ENCODE data around the gene LIAS.
"Not testable (repeated sequence)": the region's sequence is repeated elsewhere in the genome, so short reads cannot be mapped to it uniquely, and the experiment has no call there.

LIAS gene

DNA sequence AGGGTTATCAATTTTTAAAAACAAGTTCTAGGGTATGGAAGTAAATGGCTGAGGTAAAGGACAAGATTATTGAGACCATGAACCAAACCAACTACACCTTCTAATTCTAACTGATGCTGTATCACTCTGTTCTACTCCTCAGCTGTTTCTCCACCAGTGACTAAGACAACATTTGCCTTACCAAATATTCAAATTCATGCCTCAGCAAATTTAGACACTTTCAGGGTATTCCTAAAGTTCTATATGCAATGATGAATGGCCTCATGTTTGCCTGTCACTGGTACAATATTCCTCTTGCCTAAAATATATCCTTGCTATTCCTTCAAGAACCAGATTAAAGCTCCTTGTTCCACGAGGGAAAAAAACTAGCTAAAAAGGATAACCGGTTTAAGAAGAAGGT is 5.1 kb upstream of the LIAS start:
- DNase-seq: no peak

- no peak for DNase-seq
Observed at GRCh38 chr4:39455486-39455885, 3.4 kb upstream of the LIAS start.

DNA sequence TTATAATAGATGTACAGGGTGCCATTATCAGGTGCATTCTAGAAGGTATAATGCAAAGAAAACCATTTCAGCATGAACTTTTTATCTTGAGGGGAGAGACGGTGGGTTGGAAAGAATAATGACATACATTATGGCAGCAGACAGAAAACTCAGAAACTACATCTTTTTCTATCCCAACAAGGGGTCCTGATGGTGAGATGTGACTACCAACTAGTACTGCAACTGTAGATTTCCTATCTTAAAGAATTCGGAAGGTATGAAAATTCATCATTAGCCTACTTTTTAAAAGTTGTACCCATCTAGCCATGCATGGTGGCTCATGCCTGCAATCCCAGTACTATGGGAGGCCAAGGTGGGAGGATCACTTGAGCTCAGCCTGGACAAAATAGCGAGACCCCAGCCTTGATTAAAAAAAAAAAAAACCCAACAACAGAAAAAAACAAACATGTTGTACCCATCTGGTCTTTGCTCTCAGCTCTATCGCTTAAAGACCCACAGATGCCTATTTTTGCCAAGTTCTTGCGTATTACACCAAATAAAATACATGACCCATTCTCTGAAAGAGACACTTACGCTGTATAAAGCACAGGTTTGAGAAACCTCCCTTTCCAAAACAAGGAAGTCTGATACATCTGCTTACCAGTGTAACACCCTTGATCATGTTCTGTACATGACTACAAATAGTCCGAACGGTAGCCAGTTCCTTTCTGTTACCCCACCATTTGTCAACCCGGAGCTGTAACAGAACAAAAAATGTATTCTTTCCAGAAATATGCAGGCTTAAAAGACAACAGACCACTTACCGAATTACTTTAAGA is 1.7 kb upstream of the LIAS start:
- no peak for DNase-seq

DNA sequence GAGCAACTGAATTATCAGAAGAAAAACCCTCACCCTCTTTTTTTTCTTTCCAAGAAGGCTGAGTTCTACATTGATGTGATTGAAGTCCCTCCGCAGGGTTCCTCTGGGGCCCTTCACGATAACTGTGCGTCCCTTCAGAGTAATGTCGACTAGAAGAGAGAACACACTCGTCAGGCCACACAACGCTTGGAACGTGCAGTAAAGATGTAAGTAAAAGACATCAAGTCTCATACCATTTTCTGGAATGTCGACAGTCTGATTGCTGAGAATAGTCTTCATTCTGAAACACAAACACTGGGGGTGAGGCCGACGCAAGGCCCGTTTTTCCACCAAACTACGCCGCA is 723 bp upstream of the LIAS start:
- not testable (repeated sequence) for DNase-seq

DNA sequence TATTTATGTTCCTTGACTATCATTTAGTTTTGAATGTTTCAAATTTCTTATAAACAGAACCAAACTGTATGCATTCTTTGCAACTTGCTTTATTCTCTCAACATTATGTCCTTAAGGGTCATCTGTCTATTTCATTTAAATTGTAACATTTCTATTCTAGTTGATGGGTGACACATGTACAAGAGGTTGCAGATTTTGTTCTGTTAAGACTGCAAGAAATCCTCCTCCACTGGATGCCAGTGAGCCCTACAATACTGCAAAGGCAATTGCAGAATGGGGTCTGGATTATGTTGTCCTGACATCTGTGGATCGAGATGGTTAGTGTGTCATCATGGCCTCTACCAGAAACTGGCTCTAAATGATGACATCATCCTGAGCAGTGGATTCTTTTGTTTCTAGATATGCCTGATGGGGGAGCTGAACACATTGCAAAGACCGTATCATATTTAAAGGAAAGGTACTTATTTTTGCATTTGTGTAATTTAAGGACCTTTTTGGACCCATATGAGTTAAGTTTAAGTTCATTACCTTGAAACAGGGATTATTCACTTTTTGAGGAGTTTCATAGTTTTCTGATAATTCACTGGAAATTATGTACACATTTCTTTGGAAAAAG is 6.1 kb downstream of the LIAS start:
- DNase-seq: no peak

GRCh38 chr4:39466747-39467146 is 7.9 kb downstream of the LIAS start:
- no peak for DNase-seq

GRCh38 chr4:39467464-39467863 is 8.6 kb downstream of the LIAS start:
- no peak for DNase-seq

- peak; percentile 65 for DNase-seq
Observed at GRCh38 chr4:39469429-39470077, 10.7 kb downstream of the LIAS start.

DNA sequence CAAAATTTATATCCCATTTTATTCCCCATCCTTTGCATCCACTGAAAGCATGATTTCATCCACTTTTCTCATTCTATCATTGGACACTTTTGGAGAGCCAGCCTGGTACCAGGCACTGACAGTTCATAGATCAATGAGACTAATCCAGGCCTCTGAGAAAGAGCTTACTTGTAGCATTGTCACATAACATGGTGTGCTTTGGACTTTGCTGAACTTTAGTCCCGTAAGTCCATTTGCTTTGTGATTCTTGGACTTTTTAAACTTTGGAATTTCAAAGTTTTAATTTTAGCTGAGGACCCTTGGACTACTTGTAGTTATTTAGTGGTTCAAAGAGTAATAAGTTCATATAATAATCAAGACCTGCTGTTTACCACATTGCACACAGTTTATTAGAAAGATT is 11.5 kb downstream of the LIAS start:
- DNase-seq: no peak

DNA sequence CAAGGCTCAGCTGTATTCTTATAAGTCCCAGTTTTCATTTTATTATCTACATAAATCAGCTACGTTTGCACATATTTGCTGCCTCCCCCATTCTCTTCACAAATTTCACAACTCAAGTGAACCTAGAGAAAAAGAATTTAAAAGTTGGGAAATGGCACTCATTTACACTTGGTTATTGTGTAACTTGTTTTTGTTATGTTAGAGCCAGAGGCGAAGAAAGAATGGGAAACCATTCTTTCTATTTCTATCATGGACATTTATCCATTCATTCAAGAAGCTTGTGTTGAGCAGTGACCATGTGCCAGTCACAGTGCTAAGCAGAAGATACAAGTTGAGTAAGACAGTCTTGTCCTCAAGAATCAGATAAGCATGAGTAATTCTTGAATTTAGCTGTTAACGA is 13.5 kb downstream of the LIAS start:
- no peak for DNase-seq

- no peak for DNase-seq
Observed at GRCh38 chr4:39476187-39476895, 17.5 kb downstream of the LIAS start.

DNA sequence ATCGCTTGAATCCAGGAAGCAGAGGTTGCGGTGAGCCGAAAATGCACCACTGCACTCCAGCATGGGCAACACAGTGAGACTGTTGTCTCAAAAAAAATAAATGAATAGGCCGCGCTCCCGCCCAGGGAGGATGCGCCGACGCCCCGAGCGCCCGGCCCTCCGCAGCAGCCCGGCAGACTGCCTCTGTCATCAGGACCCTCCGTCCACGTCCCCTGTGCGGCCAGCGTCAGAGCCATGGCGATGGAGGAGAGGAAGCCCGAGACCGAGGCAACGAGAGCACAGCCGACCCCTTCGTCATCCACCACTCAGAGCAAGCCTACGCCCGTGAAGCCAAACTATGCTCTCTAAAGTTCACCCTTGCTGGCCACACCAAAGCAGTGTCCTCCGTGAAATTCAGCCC is 21.4 kb downstream of the LIAS start:
- DNase-seq: no peak

DNA sequence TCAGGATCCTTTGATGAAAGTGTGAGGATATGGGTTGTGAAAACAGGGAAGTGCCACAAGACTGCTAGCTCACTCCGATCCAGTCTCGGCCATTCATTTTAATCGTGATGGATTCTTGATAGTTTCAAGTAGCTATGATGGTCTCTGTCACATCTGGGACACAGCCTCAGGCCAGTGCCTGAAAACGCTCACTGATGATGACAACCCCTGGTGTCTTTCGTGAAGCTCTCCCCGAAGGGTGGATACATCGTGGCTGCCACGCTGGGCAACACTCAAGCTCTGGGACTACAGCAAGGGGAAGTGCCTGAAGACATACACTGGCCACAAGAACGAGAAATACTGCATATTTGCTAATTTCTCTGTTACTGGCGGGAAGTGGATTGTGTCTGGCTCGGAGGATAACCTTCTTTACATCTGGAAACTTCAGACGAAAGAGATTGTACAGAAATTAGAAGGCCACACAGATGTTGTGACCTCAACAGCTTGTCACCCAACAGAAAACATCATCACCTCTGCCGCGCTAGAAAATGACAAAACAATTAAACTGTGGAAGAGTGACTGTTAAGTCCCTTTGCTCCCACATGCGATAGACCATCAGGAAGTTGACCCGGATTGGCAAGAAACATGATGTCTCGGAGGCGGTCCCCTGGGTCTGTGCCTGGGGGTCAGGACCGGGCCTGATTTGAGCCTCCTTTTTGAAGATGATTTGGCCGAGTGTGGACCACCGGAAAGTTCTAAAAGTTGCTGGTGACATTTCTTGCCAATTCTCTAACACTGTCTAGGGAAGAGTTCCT is 22.2 kb downstream of the LIAS start:
- DNase-seq: no peak

- DNase-seq: no peak
Observed at GRCh38 chr4:39484582-39485272, 25.9 kb downstream of the LIAS start.

- no peak for DNase-seq
Observed at GRCh38 chr4:39486221-39486804, 27.5 kb downstream of the LIAS start.

DNA sequence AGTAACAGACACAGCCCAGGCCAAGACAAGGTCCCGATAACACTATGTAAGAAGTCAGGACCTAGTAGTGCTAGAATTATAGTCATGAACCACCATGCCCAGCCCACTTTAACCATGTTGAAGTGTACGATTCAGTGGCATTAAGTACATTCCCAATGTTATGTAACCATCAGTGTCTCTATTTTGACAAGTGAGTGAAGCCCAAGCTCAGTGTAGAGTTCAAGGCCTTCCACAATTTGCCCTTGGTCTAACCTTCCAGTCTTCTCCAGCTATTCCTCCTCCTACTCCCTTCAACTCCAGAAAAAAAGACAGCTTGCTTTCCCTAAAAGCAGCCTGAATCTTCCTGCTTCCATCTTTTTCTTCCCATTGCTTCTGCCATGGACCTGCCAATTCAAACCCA is 31.5 kb downstream of the LIAS start:
- no peak for DNase-seq

- no peak for DNase-seq
Observed at GRCh38 chr4:39494354-39494753, 35.5 kb downstream of the LIAS start.

- no peak for DNase-seq
Observed at GRCh38 chr4:39495446-39496213, 36.8 kb downstream of the LIAS start.

DNA sequence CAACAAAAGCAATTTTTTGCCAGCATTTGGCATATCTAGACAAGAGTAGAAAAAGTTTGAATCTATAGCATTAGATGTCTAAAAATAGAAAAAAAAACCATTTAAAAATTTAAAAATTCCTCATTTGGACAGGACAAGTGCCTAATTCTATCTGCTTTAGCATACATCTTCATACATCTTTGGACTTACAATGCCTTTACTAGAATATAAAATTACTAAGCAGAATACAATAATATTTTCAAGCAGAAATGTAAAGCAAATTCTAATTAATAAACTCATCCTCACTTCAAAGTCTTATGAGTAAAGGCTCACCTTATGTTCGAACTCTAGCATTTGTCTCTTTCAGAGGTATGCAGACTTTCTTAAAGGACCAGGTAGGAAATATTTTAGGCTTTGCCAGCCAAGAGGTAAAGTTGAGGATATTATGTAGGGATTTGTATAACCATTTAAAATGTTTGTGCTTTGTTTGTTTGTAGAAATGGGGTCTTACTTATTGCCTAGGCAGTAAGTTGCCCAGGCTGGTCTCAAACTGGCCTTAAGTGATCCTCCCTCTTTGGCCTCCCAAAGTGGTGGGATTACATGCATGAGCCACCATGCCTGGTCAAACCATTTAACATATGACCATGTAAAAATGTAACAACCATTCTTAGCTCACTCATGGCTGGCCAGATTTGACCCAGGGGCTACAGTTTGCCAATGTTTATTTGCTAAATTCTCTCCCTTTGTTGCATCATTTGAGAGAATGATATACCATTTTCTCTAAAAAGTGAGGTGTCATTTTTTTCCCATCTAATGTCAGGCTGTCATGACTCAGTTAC is 39.3 kb downstream of the LIAS start:
- DNase-seq: no peak

DNA sequence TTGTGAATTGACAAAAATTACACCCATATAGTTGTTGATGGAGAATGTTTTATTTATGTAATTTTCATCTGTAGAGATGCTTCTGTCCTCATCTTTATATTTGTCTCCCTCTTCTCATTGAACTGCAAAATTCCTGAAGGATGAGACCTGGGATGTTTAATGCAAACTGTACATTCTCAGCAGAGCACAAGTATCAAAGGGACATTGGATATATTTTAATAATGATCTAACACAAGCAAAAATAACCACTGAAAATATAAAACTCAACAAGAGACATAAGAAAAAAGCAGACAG is 39.8 kb downstream of the LIAS start:
- DNase-seq: no peak

Measured in NCI-H510A treated with DMSO at 0.1 percent for 48 hours (cell line).